ENCODE measurements around the gene CACNA2D3. TPM values are rescaled to one million over a fixed set of nuclear protein-coding genes. Genes with fewer than 3 reads are reported as not detected.

Gene CACNA2D3
- total RNA-seq, 2 donors from 2014 or later: 0.97 TPM; not detected in 1

DNA sequence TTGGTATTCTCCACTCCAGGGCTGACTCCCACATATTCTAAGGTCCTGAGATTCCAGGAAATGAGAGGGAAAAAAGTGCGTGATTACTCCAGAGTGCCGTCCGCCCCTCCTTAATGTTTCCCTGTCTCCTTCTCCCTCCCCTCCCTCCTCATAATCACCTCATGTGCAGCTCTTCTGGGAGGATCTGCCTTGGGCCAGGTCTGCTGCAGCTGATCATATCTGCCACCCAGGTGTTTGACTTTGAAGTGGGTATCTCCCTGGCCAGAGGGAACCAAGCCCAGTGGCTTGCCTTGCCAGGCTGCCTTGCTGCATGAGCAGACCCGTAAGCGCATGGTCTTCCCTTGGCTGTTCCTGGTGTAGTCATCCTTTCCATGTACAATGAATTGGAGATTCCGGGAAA, 833.6 kb downstream of the CACNA2D3 start:
- Mint-ChIP-seq H3K36me3 (ENCODE audit: low read depth) (no peaks in the 10 kb centered on the region), H3K4me3 (no peak overlapping the region), H3K4me1 (peaks cover 44% of the 10 kb centered on the region), H3K27me3 (ENCODE audit: insufficient read depth) (no peaks in the 10 kb centered on the region), H3K9me3 (no peaks in the 10 kb centered on the region), H3K27ac (no peak overlapping the region)
- WGBS, 2 experiments (ENCODE audit: insufficient coverage in 1 of 2, insufficient read length in 1 of 2): 93 to 100% methylated on average over 3 to 6 of the region's 6 CpGs
- Histone ChIP-seq H3K9me3 (ENCODE audit: control insufficient read depth, low read length) (no peaks in the 10 kb centered on the region), H3K27ac (ENCODE audit: low read depth, low read length) (no peak overlapping the region), H3K9ac (ENCODE audit: extremely low read depth, low read length, poor library complexity, severe bottlenecking) (no peak overlapping the region), H3K4me1 (ENCODE audit: control insufficient read depth, insufficient read depth, low read length) (peaks cover 20% of the 10 kb centered on the region), H3K27me3 (ENCODE audit: control insufficient read depth, insufficient read depth, low read length, poor library complexity, severe bottlenecking) (no peaks in the 10 kb centered on the region), H3K36me3 (ENCODE audit: control insufficient read depth, insufficient read depth, low read length) (no peaks in the 10 kb centered on the region), H3K4me3 (ENCODE audit: low read length) (peak overlapping the region; percentile 1)
- TF ChIP-seq CTCF (conservative IDR thresholded peaks at IDR 0.05): no peak
- no peak for DNase-seq

GRCh38 chr3:54957711-54958110, 835.4 kb downstream of the CACNA2D3 start:
- Histone ChIP-seq H3K27ac (ENCODE audit: low read depth, low read length) (no peak overlapping the region), H3K9me3 (ENCODE audit: control insufficient read depth, low read length) (no peaks in the 10 kb centered on the region), H3K4me3 (ENCODE audit: low read length) (no peak overlapping the region), H3K36me3 (ENCODE audit: control insufficient read depth, insufficient read depth, low read length) (no peaks in the 10 kb centered on the region), H3K4me1 (ENCODE audit: control insufficient read depth, insufficient read depth, low read length) (peaks cover 28% of the 10 kb centered on the region), H3K27me3 (ENCODE audit: control insufficient read depth, insufficient read depth, low read length, poor library complexity, severe bottlenecking) (no peaks in the 10 kb centered on the region), H3K9ac (ENCODE audit: extremely low read depth, low read length, poor library complexity, severe bottlenecking) (no peak overlapping the region)
- peaks cover 54% of the 10 kb centered on the region for H3K4me1 Mint-ChIP-seq
- WGBS, 2 experiments (ENCODE audit: insufficient coverage in 1 of 2, insufficient read length in 1 of 2): 95 to 100% methylated on average over 1 to 4 of the region's 4 CpGs
- H3K36me3 Mint-ChIP-seq (ENCODE audit: low read depth): no peaks in the 10 kb centered on the region
- H3K4me3 Mint-ChIP-seq: no peak overlapping the region
- H3K27ac Mint-ChIP-seq: no peak overlapping the region
- no peaks in the 10 kb centered on the region for H3K27me3 Mint-ChIP-seq (ENCODE audit: insufficient read depth)
- TF ChIP-seq CTCF (conservative IDR thresholded peaks at IDR 0.05): no peak
- no peak for DNase-seq
- no peaks in the 10 kb centered on the region for H3K9me3 Mint-ChIP-seq

GRCh38 chr3:54960082-54960481, 837.7 kb downstream of the CACNA2D3 start:
- Histone ChIP-seq H3K27me3 (ENCODE audit: control insufficient read depth, insufficient read depth, low read length, poor library complexity, severe bottlenecking) (no peaks in the 10 kb centered on the region), H3K9ac (ENCODE audit: extremely low read depth, low read length, poor library complexity, severe bottlenecking) (no peak overlapping the region), H3K27ac (ENCODE audit: low read depth, low read length) (no peak overlapping the region), H3K4me3 (ENCODE audit: low read length) (no peak overlapping the region), H3K36me3 (ENCODE audit: control insufficient read depth, insufficient read depth, low read length) (no peaks in the 10 kb centered on the region), H3K4me1 (ENCODE audit: control insufficient read depth, insufficient read depth, low read length) (peaks cover 31% of the 10 kb centered on the region), H3K9me3 (ENCODE audit: control insufficient read depth, low read length) (no peaks in the 10 kb centered on the region)
- DNase-seq: no peak
- H3K27ac Mint-ChIP-seq: no peak overlapping the region
- TF ChIP-seq CTCF (conservative IDR thresholded peaks at IDR 0.05): no peak
- 40% methylated on average over 1 of the region's 1 CpG; no CpG with 5 or more reads in 1 of the 2 experiments for WGBS, 2 experiments (ENCODE audit: insufficient coverage in 1 of 2, insufficient read length in 1 of 2)
- H3K36me3 Mint-ChIP-seq (ENCODE audit: low read depth): no peaks in the 10 kb centered on the region
- no peaks in the 10 kb centered on the region for H3K27me3 Mint-ChIP-seq (ENCODE audit: insufficient read depth)
- H3K4me3 Mint-ChIP-seq: no peak overlapping the region
- no peaks in the 10 kb centered on the region for H3K9me3 Mint-ChIP-seq
- H3K4me1 Mint-ChIP-seq: peaks cover 57% of the 10 kb centered on the region

All from endodermal cell (in vitro differentiated cells).